Articular chondrocyte of knee joint (primary cell): ENCODE measurements around the gene GVQW3. TPM values are rescaled to one million over a fixed set of nuclear protein-coding genes. Genes with fewer than 3 reads are reported as not detected.

Experiments
- small RNA-seq: library from RNA; depleted of rRNA; stranded (forward); fragments of <200 nt; gene quantifications from one replicate; pipeline ENCODE3, GENCODE V24; 2012
- total RNA-seq: library from RNA; depleted of rRNA; stranded (reverse); fragments of >200 nt; gene quantifications from 2 replicates; pipeline ENCODE4 v1.2.3, GENCODE V29; 2012

Gene GVQW3
- total RNA-seq, result 2.9 and 3.3 TPM in 2 replicates

DNA sequence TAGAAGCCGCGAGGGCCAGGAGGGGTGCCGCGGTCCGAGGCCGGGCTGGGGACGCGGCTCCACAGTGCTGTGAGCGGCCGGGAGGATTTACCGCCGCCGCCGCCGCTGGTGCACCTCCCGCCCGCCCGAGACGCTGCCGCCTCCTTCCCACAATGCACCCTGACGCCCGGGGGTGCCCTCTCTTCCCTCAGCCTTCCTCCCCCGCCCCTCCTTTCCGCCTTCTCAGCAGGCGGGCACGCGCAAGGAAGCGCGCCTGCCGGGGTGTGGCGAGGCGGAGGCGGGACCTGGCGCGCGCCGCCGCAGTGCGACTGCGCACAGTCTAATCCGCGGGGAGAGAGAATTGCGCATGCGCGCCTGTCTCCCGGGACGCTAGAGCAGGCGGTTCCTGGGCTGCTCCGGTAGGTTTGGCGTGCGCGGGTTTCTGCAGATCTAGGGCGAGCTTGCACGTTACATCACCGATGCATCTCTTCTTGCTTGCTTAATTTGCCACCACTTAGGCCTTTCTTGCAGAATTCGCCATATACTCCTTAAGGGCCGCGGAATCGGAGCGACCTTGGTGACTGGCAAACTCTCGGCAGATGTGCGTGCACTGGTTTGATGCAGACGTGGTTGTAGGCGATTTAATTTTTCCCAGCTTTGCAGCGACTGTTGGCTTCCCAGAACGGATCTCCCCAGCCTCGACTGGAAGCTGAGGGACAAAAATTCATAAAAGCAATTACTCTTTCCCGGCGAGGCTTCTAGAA is at the start of gene GVQW3, which contains the start of gene THAP12:
Gene GVQW3 (plus strand): TSS at position 347 of the 743 bp plus-strand sequence. CDS start 506 bp downstream, outside the sequence.
Gene THAP12 (minus strand): TSS at position 156 of the 743 bp plus-strand sequence. CDS start 296 bp downstream, outside the sequence.

DNA sequence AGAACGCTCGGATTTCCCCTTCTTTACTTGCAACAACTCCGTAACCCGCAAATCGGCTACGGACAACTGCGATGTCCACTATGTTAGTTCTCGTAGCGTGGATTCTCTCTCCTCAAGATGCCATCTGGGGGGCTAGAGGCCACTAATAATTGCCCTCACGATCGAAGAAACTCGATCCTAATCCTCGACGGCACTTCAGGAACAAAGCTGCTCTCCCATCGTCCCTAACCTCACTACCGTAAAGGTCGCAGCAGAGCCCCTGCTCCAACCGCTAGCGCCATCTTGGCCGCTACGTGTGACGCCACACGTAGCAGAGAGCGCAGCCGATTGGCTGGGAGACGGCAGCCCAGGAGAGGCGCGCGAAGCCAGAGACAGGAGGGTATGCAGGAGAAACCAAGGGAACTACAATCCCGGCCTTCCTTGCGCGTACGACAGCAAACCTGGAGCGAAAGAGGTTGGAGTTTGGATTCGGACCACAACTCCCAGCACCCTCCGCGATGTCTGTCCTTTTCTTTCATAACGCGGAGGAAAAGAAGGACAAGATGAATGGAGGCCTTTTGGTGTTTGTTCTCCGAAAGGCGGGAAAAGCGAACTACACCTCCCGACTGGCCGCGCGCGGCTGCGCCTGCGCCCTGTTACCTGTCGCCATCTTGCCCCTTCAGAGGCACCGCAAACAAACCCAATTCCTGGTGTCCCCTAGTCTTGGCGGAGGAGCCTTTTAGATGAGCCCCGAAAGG is 63.4 kb downstream of the GVQW3 start, which contains the start of gene EMSY:
Gene EMSY (plus strand): TSS at position 635 of the 737 bp plus-strand sequence. CDS start 1,921 bp downstream, outside the sequence.

Small RNA genes within 50 kb of the gene (small RNA-seq; reads per million reads assigned to genes)
- gene RF00019, result not detected

Other genes starting within 250 kb of the GVQW3 start
- 0.52 and 1.5 TPM in 2 replicates for gene WNT11, start 174.8 kb upstream of the GVQW3 start, total RNA-seq
- 51.3 and 57.1 TPM in 2 replicates for gene THAP12, start 191 bp upstream of the GVQW3 start, total RNA-seq
- 26.0 and 28.4 TPM in 2 replicates for gene EMSY, start 63.7 kb downstream of the GVQW3 start, total RNA-seq